ENCODE measurements around the gene GSKIP. TPM values are rescaled to one million over a fixed set of nuclear protein-coding genes. Genes with fewer than 3 reads are reported as not detected.

The GSKIP gene
- total RNA-seq, 2 donors from 2014 or later, result 15.2 to 25.5 TPM

DNA sequence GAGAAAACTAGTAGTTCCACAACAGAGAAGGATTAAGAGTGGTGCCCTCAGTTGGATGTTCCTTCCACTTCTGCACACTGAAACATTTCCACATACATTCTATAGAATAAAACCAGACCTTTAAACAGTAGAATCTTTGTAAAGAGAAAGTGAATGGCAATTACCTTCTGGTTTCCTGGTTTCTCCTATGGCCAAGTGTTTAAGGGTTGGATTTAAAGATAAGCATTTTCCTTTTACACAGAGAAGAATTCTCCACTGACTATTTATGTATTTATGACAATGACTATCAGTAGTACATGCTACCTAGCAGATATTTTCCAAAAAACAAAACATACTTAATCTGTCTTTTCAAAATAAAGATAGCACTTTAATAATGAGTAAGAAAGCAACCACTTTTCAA, 3.4 kb upstream of the GSKIP start:
- no peak overlapping the region for H3K27ac Mint-ChIP-seq
- peaks cover 28 to 46% of the 10 kb centered on the region in 2 donors for H3K4me1 Mint-ChIP-seq (ENCODE audit: low read depth in 2 of 2)
- H3K9me3 Mint-ChIP-seq, result no peaks in the 10 kb centered on the region
- no peaks in the 10 kb centered on the region for H3K27me3 Mint-ChIP-seq
- no peak overlapping the region for H3K4me3 Mint-ChIP-seq
- no peaks in the 10 kb centered on the region for H3K36me3 Mint-ChIP-seq
- DNase-seq (ENCODE audit: low spot score) (no peak), ATAC-seq (no peak)

DNA sequence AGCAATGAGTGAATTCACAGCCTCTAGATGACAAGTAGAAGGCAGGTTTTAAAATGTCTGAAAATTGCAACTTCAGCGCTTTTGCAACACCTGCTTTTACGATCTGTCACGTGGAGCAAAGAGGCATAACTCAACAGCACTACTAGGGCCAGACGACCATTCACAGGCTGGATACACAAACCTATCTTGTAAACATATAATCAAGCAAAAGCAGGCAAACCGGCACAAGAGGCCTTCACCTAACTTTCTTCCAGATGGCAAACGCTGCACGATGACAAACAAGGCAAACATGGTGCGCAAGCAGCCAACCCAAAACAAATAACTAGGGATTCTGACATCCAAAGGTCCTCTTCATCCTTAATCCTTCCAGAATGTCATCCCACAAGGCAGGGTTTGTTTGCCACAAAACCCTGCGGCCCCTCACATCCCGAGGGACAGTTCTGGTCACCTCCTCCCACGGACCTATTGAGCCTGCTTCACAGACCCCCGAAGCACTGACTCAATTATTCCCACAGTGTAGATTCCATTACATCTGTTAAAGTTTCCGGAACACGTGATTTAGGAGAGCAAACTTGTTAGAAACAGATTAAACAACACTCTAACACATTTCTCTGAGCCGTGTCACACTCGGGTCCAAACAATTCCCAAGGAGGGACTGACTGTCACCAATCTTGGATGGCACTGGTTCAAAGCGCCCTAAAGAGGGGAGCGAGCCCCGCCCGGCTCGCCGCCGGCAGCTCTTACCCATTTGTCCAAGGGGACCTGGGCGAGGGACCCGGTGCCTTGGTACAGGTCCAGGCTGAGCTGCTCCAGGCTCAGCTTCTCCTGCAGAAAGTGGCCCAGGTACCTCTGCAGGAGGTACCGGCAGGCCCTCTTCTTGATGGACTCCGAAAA, 1.0 kb upstream of the GSKIP start:
- H3K27ac Mint-ChIP-seq, result peak overlapping the region; percentile 87 to 89
- no peaks in the 10 kb centered on the region for H3K36me3 Mint-ChIP-seq
- peaks cover 39 to 45% of the 10 kb centered on the region in 2 donors for H3K4me1 Mint-ChIP-seq (ENCODE audit: low read depth in 2 of 2)
- peak overlapping the region; percentile 92 for H3K4me3 Mint-ChIP-seq
- ATAC-seq (peak; percentile 4 to 15), DNase-seq (ENCODE audit: low spot score) (no peak)
- no peaks in the 10 kb centered on the region for H3K9me3 Mint-ChIP-seq
- H3K27me3 Mint-ChIP-seq, result no peaks in the 10 kb centered on the region

DNA sequence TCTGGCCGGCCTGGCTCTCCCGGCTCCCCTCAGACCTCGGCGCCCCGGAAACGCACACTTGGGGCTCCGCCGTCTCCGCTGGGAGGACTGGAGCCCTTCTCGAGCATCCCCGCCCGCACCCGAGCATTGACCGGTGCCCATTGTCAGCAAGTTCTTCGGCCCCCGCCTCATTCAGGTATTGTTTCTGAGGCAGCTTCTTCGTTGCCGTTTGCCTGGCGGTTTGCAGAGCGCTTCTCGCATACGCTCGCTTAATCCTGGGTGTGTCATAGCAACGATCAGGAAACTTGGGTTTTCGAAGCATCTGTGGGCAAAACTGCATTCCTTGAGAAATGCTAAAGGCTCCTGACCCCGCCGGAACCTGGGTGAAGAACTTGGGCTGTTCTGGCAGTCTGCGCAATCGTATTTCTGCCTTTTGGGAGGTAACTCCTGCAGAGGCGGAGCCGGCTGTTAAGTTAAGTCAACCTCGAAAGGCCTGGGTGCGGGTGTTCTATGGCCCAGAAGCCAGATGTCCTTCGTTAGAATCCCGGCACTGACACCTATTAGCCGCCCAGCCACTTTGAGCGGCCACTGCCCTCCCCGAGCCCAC, 518 bp downstream of the GSKIP start:
- Mint-ChIP-seq H3K4me1 (ENCODE audit: low read depth in 2 of 2) (peaks cover 44 to 45% of the 10 kb centered on the region in 2 donors), H3K27ac (peak overlapping the region; percentile 78 to 89), H3K9me3 (peaks cover 2% of the 10 kb centered on the region), H3K36me3 (no peaks in the 10 kb centered on the region), H3K27me3 (no peaks in the 10 kb centered on the region), H3K4me3 (peak overlapping the region; percentile 92)
- ATAC-seq, result no peak
- no peak for DNase-seq (ENCODE audit: low spot score)

DNA sequence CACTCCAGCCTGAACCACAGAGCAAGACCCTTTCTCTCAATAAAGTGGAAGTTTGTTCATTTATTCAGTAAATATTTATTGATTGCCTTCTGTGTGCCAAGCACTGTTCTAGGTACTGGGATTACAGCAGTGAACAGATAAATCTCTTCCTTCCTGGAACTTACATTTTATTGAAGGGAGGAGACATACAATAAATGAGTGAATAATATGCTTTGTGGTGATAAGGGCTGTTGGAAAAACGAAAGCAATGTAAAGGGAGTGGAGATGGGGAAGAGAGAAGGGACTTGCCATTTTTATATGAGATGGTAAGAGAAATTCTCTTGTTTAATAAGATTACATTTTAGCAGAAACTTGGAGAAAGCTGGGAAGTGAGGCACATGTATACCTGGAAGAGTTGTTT, 1.6 kb downstream of the GSKIP start:
- peak overlapping the region; percentile 92 for H3K4me3 Mint-ChIP-seq
- H3K4me1 Mint-ChIP-seq (ENCODE audit: low read depth in 2 of 2), result peaks cover 40 to 45% of the 10 kb centered on the region in 2 donors
- peak overlapping the region; percentile 78 to 89 for H3K27ac Mint-ChIP-seq
- H3K36me3 Mint-ChIP-seq, result no peaks in the 10 kb centered on the region
- ATAC-seq (no peak), DNase-seq (ENCODE audit: low spot score) (no peak)
- H3K27me3 Mint-ChIP-seq, result no peaks in the 10 kb centered on the region
- H3K9me3 Mint-ChIP-seq, result peaks cover 4% of the 10 kb centered on the region

DNA sequence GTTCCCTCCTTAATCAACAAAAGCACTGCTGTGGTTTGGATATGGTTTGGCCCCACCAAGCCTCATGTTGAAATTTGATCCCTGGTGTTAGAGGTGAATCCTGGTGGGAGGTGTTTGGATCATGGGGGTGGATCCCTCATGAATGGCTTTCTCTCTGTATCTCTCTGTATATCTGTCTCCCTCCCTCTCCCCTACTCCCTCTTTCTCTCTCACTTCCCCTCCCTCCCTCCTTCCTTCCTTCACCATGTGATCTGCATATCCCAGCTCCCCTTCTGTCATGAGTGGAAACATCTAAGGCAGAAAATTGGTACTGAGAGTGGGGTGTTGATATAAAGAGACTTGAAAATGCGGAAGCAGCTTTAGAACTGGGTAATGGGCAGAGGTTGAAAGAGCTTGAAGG, 5.2 kb downstream of the GSKIP start:
- Mint-ChIP-seq H3K4me1 (ENCODE audit: low read depth in 2 of 2) (peaks cover 21 to 35% of the 10 kb centered on the region in 2 donors), H3K36me3 (no peaks in the 10 kb centered on the region)

DNA sequence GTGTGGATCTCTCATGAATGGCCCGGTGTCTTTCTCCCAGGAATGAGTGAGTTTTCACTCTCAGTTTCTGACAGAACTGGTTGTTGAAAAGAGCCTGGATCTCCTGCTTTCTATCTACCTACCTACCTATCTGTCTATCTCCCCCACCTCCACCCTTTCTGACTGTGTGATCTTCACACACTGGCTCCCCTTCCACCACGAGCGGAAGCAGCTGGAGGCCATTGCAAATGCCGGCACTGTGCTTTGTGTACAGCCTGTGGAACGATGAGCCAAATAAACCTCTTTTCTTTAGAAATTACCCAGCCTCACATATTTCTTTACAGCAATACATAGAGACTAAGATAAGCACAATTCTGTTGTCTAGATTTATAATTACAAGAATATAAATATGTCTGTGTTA, 7.2 kb downstream of the GSKIP start:
- no peak overlapping the region for H3K27ac Mint-ChIP-seq
- no peak for ATAC-seq
- DNase-seq (ENCODE audit: low spot score), result no peak

More for the DNA sequence above, 5.2 kb downstream of the GSKIP start:
- DNase-seq (ENCODE audit: low spot score), result no peak
- H3K27ac Mint-ChIP-seq, result no peak overlapping the region
- no peak overlapping the region for H3K4me3 Mint-ChIP-seq
- ATAC-seq, result no peak
- H3K9me3 Mint-ChIP-seq, result peaks cover 4% of the 10 kb centered on the region
- no peaks in the 10 kb centered on the region for H3K27me3 Mint-ChIP-seq

DNA sequence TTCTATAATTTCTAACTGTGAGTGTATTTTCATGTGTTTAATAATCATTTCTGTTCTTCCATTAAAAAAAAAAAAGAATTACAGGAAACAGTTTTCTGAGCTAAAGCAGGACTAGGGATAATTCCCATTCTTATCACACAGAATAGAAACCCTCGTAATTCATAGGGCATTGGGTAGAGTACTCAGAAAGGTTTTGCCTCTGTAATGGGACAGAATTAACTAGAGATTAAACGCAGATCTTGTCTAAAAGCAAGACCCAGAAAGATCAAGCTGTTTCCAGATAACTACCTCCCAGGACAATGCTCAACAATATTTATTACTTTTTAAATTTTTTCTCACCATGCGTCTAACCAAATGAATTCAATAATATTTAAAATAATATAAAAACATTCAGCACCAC, 10.2 kb downstream of the GSKIP start:
- DNase-seq (ENCODE audit: low spot score) (no peak), ATAC-seq (no peak)
- Mint-ChIP-seq H3K9me3 (peaks cover 4% of the 10 kb centered on the region), H3K27ac (no peak overlapping the region), H3K4me1 (ENCODE audit: low read depth in 2 of 2) (peaks cover 3 to 15% of the 10 kb centered on the region in 2 donors), H3K4me3 (no peak overlapping the region), H3K36me3 (no peaks in the 10 kb centered on the region), H3K27me3 (no peaks in the 10 kb centered on the region)

More for the DNA sequence above, 7.2 kb downstream of the GSKIP start:
- Mint-ChIP-seq H3K9me3 (peaks cover 4% of the 10 kb centered on the region), H3K27me3 (no peaks in the 10 kb centered on the region), H3K4me1 (ENCODE audit: low read depth in 2 of 2) (peaks cover 7 to 22% of the 10 kb centered on the region in 2 donors), H3K36me3 (no peaks in the 10 kb centered on the region), H3K4me3 (no peak overlapping the region)

DNA sequence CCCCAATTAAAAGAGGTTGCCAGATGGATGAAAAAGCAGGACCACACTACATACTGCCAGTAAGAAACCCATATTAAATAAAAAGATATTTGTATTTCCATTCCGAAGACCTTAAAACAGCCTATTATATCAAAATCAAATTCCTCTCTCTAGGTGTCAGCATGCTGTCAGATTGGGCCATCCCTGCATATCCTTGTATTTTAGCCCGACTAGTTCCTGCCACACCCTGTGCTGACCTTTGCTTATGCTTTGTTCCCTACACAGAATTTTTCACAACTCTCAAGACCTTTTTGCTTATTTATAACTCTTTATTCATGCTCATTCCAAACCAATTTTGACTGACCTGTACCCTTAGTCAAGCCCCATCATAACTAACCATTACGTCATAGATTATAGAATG, 12.8 kb downstream of the GSKIP start:
- ATAC-seq (no peak), DNase-seq (ENCODE audit: low spot score) (no peak)
- Mint-ChIP-seq H3K27ac (no peak overlapping the region), H3K36me3 (no peaks in the 10 kb centered on the region), H3K4me1 (ENCODE audit: low read depth in 2 of 2) (peaks cover 8 to 14% of the 10 kb centered on the region in 2 donors), H3K9me3 (no peaks in the 10 kb centered on the region), H3K4me3 (no peak overlapping the region), H3K27me3 (no peaks in the 10 kb centered on the region)

DNA sequence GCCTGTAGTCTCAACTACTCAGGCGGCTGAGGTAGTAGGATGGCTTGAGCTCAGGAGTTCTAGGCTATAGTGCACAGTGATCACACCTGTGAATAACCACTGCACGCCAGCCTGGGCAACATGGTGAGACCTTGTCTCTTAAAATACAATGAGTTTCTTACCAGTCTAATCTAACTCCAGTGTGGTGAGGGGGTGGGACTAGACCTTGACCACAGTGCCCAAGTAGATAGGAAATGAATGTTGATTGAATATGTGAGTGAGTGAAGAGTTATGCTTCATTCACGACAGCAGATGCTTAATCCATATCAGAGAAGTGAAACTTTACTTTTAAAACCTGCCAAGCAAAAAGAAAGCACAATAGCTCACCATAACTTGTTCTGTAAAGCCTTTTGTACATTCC, 17.4 kb downstream of the GSKIP start:
- Mint-ChIP-seq H3K36me3 (peaks cover 6% of the 10 kb centered on the region), H3K9me3 (no peaks in the 10 kb centered on the region), H3K27me3 (no peaks in the 10 kb centered on the region), H3K27ac (peak overlapping the region in 1 of 2 donors; percentile 27), H3K4me3 (no peak overlapping the region), H3K4me1 (ENCODE audit: low read depth in 2 of 2) (peaks cover 8 to 10% of the 10 kb centered on the region in 2 donors)
- DNase-seq (ENCODE audit: low spot score), result no peak
- no peak for ATAC-seq

DNA sequence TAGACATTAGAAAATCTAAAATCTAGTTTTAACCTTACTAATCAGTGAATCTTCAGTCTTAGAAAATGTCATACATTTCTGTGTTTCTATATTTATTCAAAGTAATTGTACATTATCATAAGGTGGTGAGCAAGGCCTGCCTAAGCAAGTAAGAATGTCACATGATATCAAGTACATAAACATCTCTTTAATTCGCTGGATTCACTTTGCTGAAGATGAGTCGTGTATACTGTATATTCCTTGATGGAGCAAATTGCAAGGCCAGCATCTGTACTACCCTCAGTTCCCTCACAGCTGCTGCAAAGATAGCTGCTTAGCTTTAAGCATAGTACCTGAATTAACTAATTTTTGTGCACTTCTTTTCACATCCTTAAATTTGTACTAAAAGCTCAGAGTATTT, 20.1 kb downstream of the GSKIP start:
- Mint-ChIP-seq H3K27ac (no peak overlapping the region), H3K4me3 (no peak overlapping the region)

DNA sequence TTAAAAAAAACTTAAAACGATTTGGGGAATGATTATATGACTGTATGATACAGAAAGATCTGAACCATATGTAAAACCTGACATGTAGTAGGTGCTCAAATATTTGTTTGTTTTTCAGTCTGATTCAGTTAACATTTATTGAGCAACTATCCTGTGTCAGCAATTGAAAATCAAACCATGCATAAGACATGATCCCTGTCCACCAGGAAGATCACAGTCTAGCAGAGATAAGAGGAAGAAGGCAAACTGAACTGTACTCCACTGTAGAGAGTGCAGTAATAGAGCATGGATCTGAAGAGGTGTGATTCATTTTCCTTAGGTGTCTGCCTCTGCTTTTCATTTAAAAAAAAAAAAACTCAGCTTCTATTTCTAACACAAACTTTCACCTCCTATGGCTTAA, 20.7 kb downstream of the GSKIP start:
- H3K4me3 Mint-ChIP-seq, result no peak overlapping the region
- no peak overlapping the region for H3K27ac Mint-ChIP-seq
- H3K4me1 Mint-ChIP-seq (ENCODE audit: low read depth in 2 of 2), result peaks cover 6 to 8% of the 10 kb centered on the region in 2 donors
- H3K27me3 Mint-ChIP-seq, result no peaks in the 10 kb centered on the region
- peaks cover 6% of the 10 kb centered on the region for H3K36me3 Mint-ChIP-seq
- DNase-seq (ENCODE audit: low spot score) (no peak), ATAC-seq (no peak)
- H3K9me3 Mint-ChIP-seq, result no peaks in the 10 kb centered on the region

More for the DNA sequence above, 20.1 kb downstream of the GSKIP start:
- Mint-ChIP-seq H3K36me3 (peaks cover 6% of the 10 kb centered on the region), H3K27me3 (no peaks in the 10 kb centered on the region), H3K4me1 (ENCODE audit: low read depth in 2 of 2) (peaks cover 6 to 8% of the 10 kb centered on the region in 2 donors), H3K9me3 (no peaks in the 10 kb centered on the region)
- DNase-seq (ENCODE audit: low spot score), result no peak
- ATAC-seq, result no peak

DNA sequence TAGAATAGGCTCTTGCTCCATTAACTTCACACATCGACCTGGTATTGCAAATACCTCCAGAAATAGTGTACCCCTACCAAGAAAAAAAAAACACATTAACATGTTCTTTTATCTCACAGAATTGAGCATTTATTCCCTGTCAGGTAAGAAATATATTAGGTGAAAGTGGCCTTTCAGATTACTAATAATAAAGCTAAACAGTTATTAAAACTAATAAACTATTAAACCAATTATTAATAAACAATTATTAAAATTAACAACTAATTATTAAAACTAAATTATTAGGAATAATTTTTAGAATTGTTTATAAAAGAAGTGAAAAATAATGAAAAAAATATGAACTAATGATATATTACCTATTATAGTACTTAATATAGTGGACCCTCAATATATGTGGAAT, 21.4 kb downstream of the GSKIP start:
- peaks cover 6 to 8% of the 10 kb centered on the region in 2 donors for H3K4me1 Mint-ChIP-seq (ENCODE audit: low read depth in 2 of 2)
- H3K27me3 Mint-ChIP-seq, result no peaks in the 10 kb centered on the region
- DNase-seq (ENCODE audit: low spot score) (no peak), ATAC-seq (no peak)
- H3K36me3 Mint-ChIP-seq, result peaks cover 6% of the 10 kb centered on the region
- no peak overlapping the region for H3K27ac Mint-ChIP-seq
- H3K9me3 Mint-ChIP-seq, result no peaks in the 10 kb centered on the region
- no peak overlapping the region for H3K4me3 Mint-ChIP-seq

DNA sequence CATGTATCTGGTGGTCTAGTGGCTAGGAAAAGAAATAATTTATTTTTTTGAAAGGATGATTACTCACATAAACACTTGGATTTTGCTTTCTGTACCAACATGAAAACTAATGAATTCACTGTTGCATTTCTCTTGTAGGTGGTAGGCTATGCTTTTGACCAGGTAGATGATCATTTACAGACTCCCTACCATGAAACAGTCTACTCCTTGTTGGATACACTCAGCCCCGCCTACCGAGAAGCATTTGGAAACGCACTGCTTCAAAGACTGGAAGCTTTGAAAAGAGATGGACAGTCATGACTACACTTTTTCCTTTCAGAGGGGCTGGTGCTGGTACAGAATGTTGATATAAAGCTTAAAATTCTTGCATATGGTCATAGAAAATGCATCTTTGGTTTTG, 22.1 kb downstream of the GSKIP start:
- Mint-ChIP-seq H3K9me3 (no peaks in the 10 kb centered on the region), H3K4me3 (no peak overlapping the region), H3K27ac (no peak overlapping the region), H3K27me3 (no peaks in the 10 kb centered on the region), H3K4me1 (ENCODE audit: low read depth in 2 of 2) (peaks cover 6% of the 10 kb centered on the region in 2 donors), H3K36me3 (peaks cover 6% of the 10 kb centered on the region)
- no peak for DNase-seq (ENCODE audit: low spot score)
- no peak for ATAC-seq

DNA sequence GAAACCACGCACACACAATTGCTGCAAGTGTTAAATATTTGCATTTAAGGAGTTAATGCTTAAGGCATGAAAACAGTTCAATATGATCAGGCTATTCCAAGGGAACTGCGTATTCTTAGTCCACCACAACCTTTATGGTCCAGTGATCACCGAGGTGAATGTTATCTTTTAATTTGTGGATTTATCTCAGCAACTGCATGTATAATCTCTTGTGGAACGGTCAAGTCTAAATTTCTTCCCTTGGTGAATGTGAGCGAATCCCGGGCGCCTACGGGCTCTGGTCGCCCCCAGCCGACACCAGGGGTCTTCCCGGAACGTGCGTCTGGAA, 27.6 kb downstream of the GSKIP start:
- no peak for ATAC-seq
- Mint-ChIP-seq H3K4me3 (peak overlapping the region; percentile 92), H3K27me3 (peaks cover 5 to 8% of the 10 kb centered on the region in 2 donors), H3K4me1 (ENCODE audit: low read depth in 2 of 2) (peaks cover 0 to 2% of the 10 kb centered on the region in 2 donors), H3K36me3 (no peaks in the 10 kb centered on the region), H3K9me3 (no peaks in the 10 kb centered on the region), H3K27ac (peak overlapping the region; percentile 58 to 67)
- DNase-seq (ENCODE audit: low spot score), result no peak

Data from natural killer cell treated with Interleukin-12 subunit alpha and Interleukin-12 subunit beta and Interleukin-15 and Interleukin-18, amount 100 ng/mL, for 72 hours (primary cell).